ENCODE results near the gene NOVA1.

GRCh38 chr14:26611259-26611658 is 13.4 kb upstream of the NOVA1 start:
- TF ChIP-seq REST (IDR thresholded peaks at IDR 0.05) (no peak), YY1 (IDR thresholded peaks at IDR 0.05) (no peak), RAD21 (IDR thresholded peaks at IDR 0.05) (no peak), TAF1 (conservative IDR thresholded peaks at IDR 0.05) (no peak), CTCF (IDR thresholded peaks at IDR 0.05; ENCODE audit: low read depth, low read length, missing input control) (no peak), MAX (IDR thresholded peaks at IDR 0.05) (no peak)

Measured in liver (tissue), 3 donors.